Loucy (cell line): ENCODE measurements around the gene NPC1L1.

Experiments
- H2AFZ ChIP-seq: fragments of 200-600 bp; sonication (generic); 2 replicates; pipeline ENCODE4 v1.6.0; 2016; ENCODE audit warnings: antibody characterized with exemption, mild to moderate bottlenecking, low read length, moderate library complexity
- H3F3A ChIP-seq: fragments of 200-600 bp; 2 replicates; pipeline ENCODE4 v1.6.0; 2016; ENCODE audit warnings: antibody characterized with exemption, low read depth, mild to moderate bottlenecking
- H3K27me3 ChIP-seq: fragments of 200-600 bp; sonication (generic); 2 replicates; pipeline ENCODE4 v1.6.1; 2014; ENCODE audit warnings: low read length, mild to moderate bottlenecking; ENCODE audit not compliant: insufficient read depth, poor library complexity, severe bottlenecking
- H3K36me3 ChIP-seq: fragments of 200-600 bp; sonication (generic); 2 replicates; pipeline ENCODE4 v1.6.1; 2016; ENCODE audit warnings: low read length; ENCODE audit not compliant: insufficient read depth
- H3K4me1 ChIP-seq: fragments of 200-600 bp; sonication (generic); 2 replicates; pipeline ENCODE4 v1.5.1; 2014; ENCODE audit warnings: low read length, mild to moderate bottlenecking; ENCODE audit not compliant: insufficient read depth, poor library complexity, severe bottlenecking
- H3K4me2 ChIP-seq: fragments of 200-600 bp; sonication (generic); 2 replicates; pipeline ENCODE4 v1.6.0; 2014; ENCODE audit warnings: antibody characterized with exemption, low read length, low read depth, mild to moderate bottlenecking; ENCODE audit not compliant: poor library complexity, severe bottlenecking
- H3K4me3 ChIP-seq: fragments of 200-600 bp; sonication (generic); 2 replicates; pipeline ENCODE4 v1.5.1; 2014; ENCODE audit warnings: low read length, mild to moderate bottlenecking, mixed read lengths; ENCODE audit not compliant: poor library complexity, severe bottlenecking
- H3K79me2 ChIP-seq: fragments of 200-600 bp; sonication (generic); 2 replicates; pipeline ENCODE4 v1.6.1; 2014; ENCODE audit warnings: low read length; ENCODE audit not compliant: insufficient read depth
- H3K9ac ChIP-seq: fragments of 200-600 bp; sonication (generic); 2 replicates; pipeline ENCODE4 v1.6.0; 2014; ENCODE audit warnings: mild to moderate bottlenecking, low read depth, low read length, moderate library complexity; ENCODE audit not compliant: poor library complexity, severe bottlenecking
- H3K9me2 ChIP-seq: fragments of 200-600 bp; sonication (generic); replicated peaks from 2 replicates; pipeline ENCODE4 v1.6.1; 2016; ENCODE audit warnings: low read depth, low read length, mixed read lengths
- H3K9me3 ChIP-seq: fragments of 200-600 bp; sonication (generic); 2 replicates; pipeline ENCODE4 v1.6.1; 2014; ENCODE audit warnings: mild to moderate bottlenecking, antibody characterized with exemption, low read length, low read depth; ENCODE audit not compliant: insufficient read depth
- H4K20me1 ChIP-seq: fragments of 200-600 bp; sonication (generic); 2 replicates; pipeline ENCODE4 v1.6.0; 2014; ENCODE audit warnings: antibody characterized with exemption, low read length, mild to moderate bottlenecking; ENCODE audit not compliant: insufficient read depth, poor library complexity, severe bottlenecking
- EZH2phosphoT487 ChIP-seq: fragments of 200-600 bp; IDR thresholded peaks from 2 replicates; pipeline ENCODE4 v1.6.1; 2018; ENCODE audit warnings: antibody characterized with exemption, mild to moderate bottlenecking, moderate library complexity, borderline replicate concordance
- TF ChIP-seq, protein P1 (sequence below): fragments of 200-600 bp; sonication (generic); conservative IDR thresholded peaks from 2 replicates; pipeline ENCODE4 v1.5.1; 2014; ENCODE audit warnings: mild to moderate bottlenecking, antibody characterized with exemption, low read length

The NPC1L1 gene

DNA sequence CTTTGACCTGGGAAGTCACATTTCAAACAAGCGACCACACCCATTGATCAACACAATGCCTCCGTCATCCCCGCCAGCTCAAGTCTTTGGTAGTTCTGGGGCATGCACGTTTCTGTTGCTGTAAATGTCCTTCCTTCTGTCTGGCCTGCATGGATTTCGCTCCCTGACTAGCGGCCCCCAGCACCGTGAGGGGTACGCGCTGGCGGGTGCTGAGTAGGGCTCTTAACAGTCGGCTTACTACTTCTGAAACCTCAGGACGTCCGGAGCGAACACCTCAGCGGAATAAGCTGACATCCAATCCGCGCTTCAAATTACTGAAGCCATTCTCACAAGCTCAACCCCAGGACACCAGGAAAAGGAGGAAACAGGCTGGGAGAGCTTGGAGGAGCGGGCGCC is 51.2 kb downstream of the NPC1L1 start:
- Histone ChIP-seq H3K9me3 (no peaks in the 10 kb centered on the region), H2AFZ (peak overlapping the region; percentile 90), H3K79me2 (peaks cover 48% of the 10 kb centered on the region), H4K20me1 (peaks cover 25% of the 10 kb centered on the region), H3K36me3 (no peaks in the 10 kb centered on the region), H3K9me2 (no peaks in the 10 kb centered on the region), H3F3A (no peaks in the 10 kb centered on the region), H3K4me3 (peak overlapping the region; percentile 83), H3K4me1 (peaks cover 43% of the 10 kb centered on the region), H3K4me2 (peak overlapping the region; percentile 90), H3K27me3 (peaks cover 33% of the 10 kb centered on the region), H3K9ac (peak overlapping the region; percentile 90)
- TF ChIP-seq, protein P1, sequence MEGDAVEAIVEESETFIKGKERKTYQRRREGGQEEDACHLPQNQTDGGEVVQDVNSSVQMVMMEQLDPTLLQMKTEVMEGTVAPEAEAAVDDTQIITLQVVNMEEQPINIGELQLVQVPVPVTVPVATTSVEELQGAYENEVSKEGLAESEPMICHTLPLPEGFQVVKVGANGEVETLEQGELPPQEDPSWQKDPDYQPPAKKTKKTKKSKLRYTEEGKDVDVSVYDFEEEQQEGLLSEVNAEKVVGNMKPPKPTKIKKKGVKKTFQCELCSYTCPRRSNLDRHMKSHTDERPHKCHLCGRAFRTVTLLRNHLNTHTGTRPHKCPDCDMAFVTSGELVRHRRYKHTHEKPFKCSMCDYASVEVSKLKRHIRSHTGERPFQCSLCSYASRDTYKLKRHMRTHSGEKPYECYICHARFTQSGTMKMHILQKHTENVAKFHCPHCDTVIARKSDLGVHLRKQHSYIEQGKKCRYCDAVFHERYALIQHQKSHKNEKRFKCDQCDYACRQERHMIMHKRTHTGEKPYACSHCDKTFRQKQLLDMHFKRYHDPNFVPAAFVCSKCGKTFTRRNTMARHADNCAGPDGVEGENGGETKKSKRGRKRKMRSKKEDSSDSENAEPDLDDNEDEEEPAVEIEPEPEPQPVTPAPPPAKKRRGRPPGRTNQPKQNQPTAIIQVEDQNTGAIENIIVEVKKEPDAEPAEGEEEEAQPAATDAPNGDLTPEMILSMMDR: no peak
- TF ChIP-seq EZH2phosphoT487: no peak

GRCh38 chr7:44488955-44489354 is 52.2 kb downstream of the NPC1L1 start:
- H3K36me3 ChIP-seq: peaks cover 9% of the 10 kb centered on the region
- TF ChIP-seq EZH2phosphoT487: no peak
- TF ChIP-seq, protein P1: no peak
- H3K9me3 ChIP-seq: no peaks in the 10 kb centered on the region; the same call in 1 of the 2 replicates
- H3F3A ChIP-seq: no peaks in the 10 kb centered on the region
- peaks cover 26% of the 10 kb centered on the region for H4K20me1 ChIP-seq
- H3K4me3 ChIP-seq: peak overlapping the region; percentile 83
- peak overlapping the region; percentile 90 for H3K9ac ChIP-seq
- H3K4me2 ChIP-seq: peak overlapping the region; percentile 90
- H2AFZ ChIP-seq: no peak overlapping the region
- peaks cover 25% of the 10 kb centered on the region for H3K27me3 ChIP-seq
- H3K9me2 ChIP-seq: no peaks in the 10 kb centered on the region
- H3K79me2 ChIP-seq: peaks cover 58% of the 10 kb centered on the region
- H3K4me1 ChIP-seq: peaks cover 52% of the 10 kb centered on the region

- peaks cover 13% of the 10 kb centered on the region; the same call in 1 of the 2 replicates for H3K9me3 ChIP-seq
- H4K20me1 ChIP-seq: peaks cover 26% of the 10 kb centered on the region
- peak overlapping the region; percentile 52 for H3K4me3 ChIP-seq
- peaks cover 3% of the 10 kb centered on the region for H3K27me3 ChIP-seq
- TF ChIP-seq, protein P1: no peak
- TF ChIP-seq EZH2phosphoT487: no peak
- no peaks in the 10 kb centered on the region for H3F3A ChIP-seq
- H3K9ac ChIP-seq: peak overlapping the region; percentile 6
- H3K9me2 ChIP-seq: no peaks in the 10 kb centered on the region
- H3K4me2 ChIP-seq: peak overlapping the region; percentile 60
- H3K4me1 ChIP-seq: peaks cover 52% of the 10 kb centered on the region
- peaks cover 77% of the 10 kb centered on the region for H3K79me2 ChIP-seq
- peaks cover 32% of the 10 kb centered on the region for H3K36me3 ChIP-seq
- H2AFZ ChIP-seq: no peak overlapping the region
These were observed 54.4 kb downstream of the NPC1L1 start for GRCh38 chr7:44486693-44487092.
